Right kidney (tissue), 9 donors: ENCODE results near the gene KRTAP12-1.
A peak's percentile ranks its signal among the peaks of the same experiment; 100 is the strongest.

Source experiments
- DNase-seq: peaks from one replicate; pipeline ENCODE4 v3.0.0-alpha.2; 2016
- long read RNA-seq, 8 donors: transcript quantifications; one replicate each; lab custom pipeline, GENCODE V29; 2026

The KRTAP12-1 gene, protein sequence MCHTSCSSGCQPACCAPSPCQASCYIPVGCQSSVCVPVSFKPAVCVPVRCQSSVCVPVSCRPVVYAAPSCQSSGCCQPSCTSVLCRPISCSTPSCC
- long read RNA-seq, donor 1, result 0 reads
- long read RNA-seq, donor 2, result 0 reads
- long read RNA-seq, donor 3, result 0 reads
- long read RNA-seq, donor 4, result 0 reads
- long read RNA-seq, donor 5, result 0 reads
- long read RNA-seq, donor 6, result 0 reads
- long read RNA-seq, donor 7, result 0 reads
- long read RNA-seq, donor 8, result 0 reads

DNA sequence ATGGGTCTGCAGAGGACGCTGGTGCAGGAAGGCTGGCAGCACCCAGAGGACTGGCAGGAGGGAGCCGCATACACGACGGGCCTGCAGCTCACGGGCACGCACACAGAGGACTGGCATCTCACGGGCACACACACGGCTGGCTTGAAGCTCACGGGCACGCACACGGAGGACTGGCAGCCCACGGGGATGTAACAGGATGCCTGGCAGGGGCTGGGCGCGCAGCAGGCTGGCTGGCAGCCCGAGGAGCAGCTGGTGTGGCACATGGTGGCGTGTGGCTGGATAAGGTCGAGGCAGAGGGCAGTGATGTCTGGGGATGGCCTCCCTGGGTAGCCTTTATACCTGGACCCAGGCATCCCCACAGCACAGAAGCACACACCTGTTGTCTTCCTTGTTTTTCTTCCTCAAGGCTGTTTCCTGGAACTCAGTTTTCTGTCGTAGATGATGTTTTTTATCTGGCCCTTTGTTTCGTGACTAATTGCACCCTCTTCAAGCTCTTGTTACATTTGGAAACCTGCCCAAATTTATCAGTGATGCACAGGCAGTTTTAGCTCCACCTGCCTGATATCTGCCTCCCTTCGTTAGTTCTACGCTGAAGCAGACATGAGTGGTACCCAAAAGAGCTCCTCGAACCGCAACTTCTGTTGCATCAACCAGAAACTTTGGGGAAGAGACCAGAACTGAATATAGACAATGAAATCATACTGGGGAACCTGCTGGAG, at the start of gene KRTAP12-1:
Gene KRTAP12-1 (minus strand): TSS at position 303 of the 719 bp plus-strand sequence. CDS start 40 bp downstream, at position 263.
- DNase-seq, result no peak

GRCh38 chr21:44730951-44731579, 49.1 kb upstream of the KRTAP12-1 start:
- DNase-seq, result no peak

- no peak for DNase-seq
These were observed 48.0 kb upstream of the KRTAP12-1 start for GRCh38 chr21:44730028-44730395.

DNA sequence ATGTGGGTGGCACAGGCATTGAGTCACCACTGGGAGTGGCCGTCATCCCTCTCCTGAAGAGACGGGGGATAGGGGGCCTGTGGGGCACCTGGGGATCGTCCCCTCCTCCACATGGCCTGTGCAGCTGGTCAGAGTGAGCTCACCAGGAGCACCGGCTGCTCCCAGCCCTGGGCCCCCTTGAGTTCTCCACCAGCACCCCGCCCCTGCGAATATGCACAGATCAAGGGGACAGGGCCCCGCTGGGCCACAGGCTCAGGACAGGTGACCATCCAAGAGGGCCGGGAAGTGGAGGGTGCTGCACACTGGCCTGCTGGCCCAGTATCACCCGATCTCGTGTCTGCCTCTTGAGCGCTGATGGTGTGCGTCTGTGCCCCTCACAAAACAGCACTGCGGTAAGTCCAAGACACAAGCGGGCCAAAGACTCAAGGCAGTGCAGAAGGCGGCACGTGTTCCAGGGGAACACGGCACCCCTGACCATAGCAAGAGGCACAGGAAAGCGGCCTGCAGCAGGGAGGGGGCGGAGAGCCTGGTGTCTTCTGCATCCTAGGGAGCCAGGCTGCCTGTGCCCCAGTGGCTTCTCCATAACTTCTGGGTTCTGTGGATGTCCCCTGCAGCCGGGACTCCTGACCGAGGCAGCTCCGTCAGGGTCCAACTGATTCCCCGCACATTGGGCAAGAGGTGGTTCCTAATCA, 47.5 kb upstream of the KRTAP12-1 start:
- DNase-seq, result no peak

DNA sequence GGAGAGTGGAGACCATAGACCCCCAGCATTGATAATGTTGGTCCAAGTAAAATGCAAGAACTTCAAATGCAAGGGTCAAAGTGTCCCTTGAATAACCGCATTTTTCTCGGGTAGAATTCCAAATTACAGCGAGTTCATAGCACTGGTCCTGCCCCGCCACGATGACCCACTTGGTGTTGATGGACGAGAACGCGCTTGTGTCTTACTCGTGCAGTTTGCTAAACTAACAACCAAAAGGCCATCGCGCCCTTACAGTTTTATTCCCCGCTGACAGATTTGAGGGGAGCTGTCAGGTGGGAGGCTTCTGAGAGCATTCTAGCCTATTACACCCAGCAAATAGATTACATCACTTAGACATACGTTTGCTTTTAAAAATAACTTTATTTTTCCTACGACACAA, 46.8 kb upstream of the KRTAP12-1 start:
- no peak for DNase-seq

- DNase-seq, result no peak
These were observed 45.8 kb upstream of the KRTAP12-1 start for GRCh38 chr21:44727757-44728156.

DNA sequence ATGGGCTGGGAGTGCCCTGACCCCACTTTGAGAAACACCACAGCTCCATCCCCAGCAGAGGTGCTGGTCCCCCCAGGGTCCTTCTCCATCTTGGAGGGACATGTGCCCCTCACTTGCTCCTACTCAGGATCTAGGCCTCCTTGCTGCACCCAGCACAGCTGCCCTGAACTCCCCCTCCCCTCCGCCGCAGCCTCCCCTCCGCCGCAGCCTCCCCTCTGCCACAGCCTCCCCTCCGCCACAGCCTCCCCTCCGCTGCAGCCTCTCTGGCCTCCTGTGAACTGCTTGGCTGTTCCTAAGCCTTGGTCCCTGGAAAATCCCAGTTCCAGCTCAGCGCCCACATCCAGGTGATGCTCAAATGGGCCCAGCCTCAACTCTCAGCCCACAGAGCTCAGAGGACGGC, 45.4 kb upstream of the KRTAP12-1 start:
- DNase-seq, result no peak

GRCh38 chr21:44726826-44727225, 44.9 kb upstream of the KRTAP12-1 start:
- DNase-seq, result no peak

DNA sequence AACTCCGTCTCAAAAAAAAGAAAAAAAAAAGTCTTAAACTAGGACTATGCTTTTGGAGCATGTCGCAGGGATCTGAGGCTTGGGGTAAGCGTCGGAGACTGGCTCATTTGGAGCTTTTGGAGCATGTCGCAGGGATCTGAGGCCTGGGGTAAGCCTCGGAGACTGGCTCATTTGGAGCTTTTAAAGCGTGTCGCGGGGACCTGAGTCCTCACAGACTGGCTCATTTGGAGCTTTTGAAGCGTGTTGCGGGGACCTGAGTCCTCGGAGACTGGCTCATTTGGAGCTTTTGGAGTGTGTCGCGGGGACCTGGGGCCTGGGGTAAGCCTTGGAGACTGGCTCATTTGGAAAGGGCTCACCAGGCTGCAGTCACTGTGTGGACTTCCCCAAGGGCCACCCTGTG, 43.0 kb upstream of the KRTAP12-1 start:
- DNase-seq, result no peak

DNA sequence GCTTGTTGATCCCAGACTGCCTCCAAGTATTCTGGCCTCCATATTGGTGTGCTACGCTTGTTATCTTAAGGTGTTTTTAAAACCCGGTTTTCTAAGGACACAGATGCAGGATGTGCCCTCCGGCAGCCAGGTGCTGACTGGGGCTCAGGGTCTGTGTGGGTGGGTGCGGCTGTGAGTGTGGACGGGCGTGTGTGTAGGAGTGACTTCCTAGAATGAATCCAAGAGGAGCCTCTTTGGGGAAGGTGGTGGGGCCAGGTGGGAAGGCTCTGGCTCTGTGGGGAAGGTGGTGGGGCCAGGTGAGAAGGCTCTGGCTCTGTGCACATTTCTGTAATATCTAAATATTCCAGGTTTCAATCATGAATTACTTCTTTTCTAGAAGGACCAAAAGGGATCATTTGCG, 42.2 kb upstream of the KRTAP12-1 start:
- no peak for DNase-seq

DNA sequence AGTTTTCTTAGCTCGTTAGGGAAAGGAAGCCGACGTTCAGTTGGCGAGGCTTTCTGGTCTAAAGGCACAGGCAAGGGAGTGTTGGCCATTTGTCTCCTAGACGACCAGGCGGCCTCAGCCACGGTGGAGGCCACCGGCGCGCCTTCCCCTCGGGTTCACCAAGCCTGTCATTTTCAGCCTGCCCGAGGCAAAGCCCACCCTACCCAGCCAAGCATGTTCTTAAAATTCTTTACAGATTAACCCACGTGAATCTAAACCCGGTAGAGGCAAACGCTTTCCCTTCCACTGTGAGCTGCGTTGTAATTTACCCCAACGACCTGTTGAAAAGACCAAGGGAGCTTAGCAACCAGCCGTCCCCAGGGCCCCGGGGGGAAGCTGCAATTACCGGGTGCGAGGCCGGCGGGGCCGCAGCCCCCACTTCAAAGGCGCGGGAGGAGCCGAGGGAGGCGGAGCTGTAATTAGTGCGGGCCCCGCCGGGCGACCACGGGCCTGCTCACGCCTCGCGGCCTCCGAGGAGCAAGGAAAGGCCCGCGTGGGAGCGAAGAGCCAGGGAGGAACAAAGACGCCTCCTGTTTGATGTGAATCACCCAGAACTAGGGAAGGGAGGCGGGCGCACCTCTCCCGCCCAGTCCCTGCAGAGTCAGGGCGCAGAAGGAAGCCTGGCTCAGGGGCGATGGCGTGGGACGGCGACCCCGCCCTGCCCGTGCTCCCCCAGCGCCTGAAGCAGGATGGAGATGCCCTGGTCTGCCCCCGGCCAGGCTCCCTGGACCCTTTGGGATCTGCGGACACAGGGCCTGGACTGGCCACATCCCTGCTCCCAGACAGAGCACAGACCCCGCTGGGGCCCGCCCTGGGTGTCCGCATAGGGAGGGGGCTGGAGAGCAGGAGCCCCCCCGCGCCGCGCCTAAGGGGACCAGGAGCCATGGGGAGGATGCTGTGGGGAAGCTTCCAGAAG, 41.5 kb upstream of the KRTAP12-1 start:
- peak; percentile 86 for DNase-seq

DNA sequence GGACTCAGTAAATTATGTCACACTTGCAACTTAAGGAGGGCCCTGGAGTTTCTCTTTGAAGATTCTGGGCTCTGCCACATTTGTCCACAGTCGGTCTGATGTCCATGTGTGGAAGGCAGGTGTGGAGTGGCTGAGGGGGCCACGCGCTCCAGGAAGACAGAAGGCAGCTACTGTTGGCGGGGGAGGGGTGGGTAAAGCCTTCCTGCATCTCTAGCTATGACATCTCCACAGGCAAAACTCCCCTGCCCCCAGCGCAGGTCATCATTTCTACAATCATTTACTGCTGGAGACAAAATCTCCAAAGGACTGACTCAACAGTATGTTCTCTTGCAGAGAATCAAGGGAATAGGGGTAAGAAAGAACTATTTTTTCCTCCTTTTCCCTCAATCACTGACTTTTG, 40.8 kb upstream of the KRTAP12-1 start:
- DNase-seq, result no peak

GRCh38 chr21:44720170-44720569, 38.2 kb upstream of the KRTAP12-1 start:
- no peak for DNase-seq

DNA sequence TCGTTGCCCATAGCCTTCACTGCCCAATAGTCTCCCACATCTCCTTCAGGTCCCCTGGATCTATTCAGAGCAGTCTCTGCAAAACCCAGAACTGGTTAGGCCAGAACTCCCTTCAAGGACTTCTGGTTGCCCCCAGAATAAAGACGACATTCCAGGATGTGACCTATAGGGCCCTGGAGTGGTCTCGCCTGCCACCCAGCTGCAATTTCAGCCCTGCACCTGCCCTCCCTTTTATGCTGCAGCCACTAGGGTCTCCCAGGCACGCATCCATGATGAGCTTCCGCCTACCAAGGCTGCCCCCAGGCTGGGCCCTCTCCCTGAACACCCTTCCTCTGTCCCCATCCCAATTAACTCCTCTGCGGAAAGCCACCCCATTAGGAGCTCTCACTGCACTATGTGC, 36.6 kb upstream of the KRTAP12-1 start:
- DNase-seq, result no peak

DNA sequence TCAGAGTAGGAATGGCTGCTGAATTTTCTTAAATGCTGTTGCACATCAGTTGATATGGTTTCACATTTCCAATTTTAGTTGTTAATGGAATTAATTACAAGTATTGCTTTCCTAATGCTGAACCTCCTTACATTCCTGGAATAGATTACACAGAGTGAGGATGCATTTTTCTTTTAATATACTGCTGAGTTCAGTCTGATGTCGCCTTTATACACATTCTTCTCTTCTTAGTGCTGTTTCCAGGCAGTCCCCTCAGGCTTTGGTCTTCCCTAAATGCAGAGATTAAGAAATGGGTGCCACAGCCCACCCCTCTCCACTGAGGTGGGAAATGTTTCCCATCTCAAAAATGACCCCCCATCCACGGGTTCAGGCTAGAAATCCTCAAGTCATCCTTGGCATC, 36.1 kb upstream of the KRTAP12-1 start:
- no peak for DNase-seq

DNA sequence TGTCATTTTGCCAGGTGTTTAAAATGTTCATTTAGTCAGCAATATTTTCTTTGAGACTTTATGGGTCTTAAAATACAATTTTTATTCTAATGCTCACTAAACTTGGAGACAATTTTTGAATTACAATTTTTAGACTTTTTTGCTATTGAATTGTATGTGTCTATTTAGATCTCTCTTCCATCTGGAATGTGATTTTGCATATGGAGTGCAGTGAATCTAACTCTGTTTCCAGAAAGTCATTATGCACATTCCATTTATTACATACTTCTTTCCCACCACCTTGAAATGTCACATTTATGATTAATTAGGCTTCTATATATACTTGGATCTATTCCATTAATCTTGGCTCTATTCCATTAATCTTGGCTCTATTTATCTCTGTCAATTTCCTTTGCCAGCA, 35.0 kb upstream of the KRTAP12-1 start:
- DNase-seq, result no peak

GRCh38 chr21:44714905-44715304, 32.9 kb upstream of the KRTAP12-1 start:
- DNase-seq, result no peak

- DNase-seq, result no peak
These were observed 31.9 kb upstream of the KRTAP12-1 start for GRCh38 chr21:44713846-44714245.

- DNase-seq, result no peak
These were observed 31.2 kb upstream of the KRTAP12-1 start for GRCh38 chr21:44713130-44713529.

DNA sequence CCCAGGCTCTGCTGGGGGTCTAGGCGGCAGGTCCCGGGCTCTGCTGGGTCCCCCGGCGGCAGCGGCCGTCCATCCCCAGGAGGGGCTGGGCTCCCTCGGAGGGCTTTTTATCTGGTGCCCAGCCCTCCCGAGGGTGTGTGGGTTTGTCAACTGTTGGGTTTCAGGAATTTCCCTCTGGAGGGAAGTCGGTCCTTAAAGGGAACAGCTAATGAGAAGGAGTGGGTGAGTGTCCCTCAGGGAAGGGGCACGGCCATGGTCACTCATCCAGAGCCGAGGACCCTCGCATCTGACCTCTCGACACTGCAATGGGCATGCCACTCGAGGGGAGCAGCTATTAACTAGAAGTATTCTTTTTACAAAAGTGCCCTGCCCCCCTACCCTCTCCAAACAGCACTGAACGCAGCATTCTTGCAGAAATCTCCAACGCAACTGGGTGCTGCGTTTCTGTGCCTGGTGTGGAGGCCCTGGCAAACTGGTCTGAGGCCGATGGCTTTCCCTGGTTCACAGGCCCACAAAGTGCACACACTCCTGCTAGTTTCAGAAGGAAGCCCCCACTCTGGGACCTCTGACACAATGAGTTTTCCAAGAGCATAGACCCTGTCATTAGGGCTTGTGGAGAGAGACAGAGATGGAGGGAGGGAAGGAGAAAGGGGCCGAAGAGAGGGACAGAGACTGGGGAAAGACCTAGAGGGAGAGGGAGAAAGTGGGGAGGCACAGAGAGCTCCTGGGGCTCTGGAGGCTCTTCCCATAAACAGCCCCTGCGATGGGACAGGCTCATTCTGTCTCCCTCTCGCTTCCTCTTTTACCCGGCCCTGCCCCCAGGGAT, 30.5 kb upstream of the KRTAP12-1 start:
- DNase-seq, result no peak
